Osteoblast (primary cell): ENCODE measurements around the gene CCDC33. TPM values are rescaled to one million over a fixed set of nuclear protein-coding genes. Genes with fewer than 3 reads are reported as not detected.

Source experiments
- DNase-seq: peaks from one replicate; pipeline ENCODE4 v3.0.0; 2011; ENCODE audit warnings: low spot score, mixed read lengths; ENCODE audit not compliant: insufficient read length; ENCODE audit errors: missing footprints
- H2AFZ ChIP-seq: 2 replicates; pipeline ENCODE4 v1.6.0; 2011; ENCODE audit warnings: mild to moderate bottlenecking, low read length
- H3K27ac ChIP-seq: 2 replicates; pipeline ENCODE4 v1.5.1; 2011; ENCODE audit warnings: mild to moderate bottlenecking, low read depth, low read length, moderate library complexity
- H3K27me3 ChIP-seq: 2 replicates; pipeline ENCODE4 v1.6.0; 2012; ENCODE audit warnings: mild to moderate bottlenecking, control low read depth, inconsistent platforms, low read length, moderate library complexity; ENCODE audit not compliant: insufficient read depth
- H3K36me3 ChIP-seq: 2 replicates; pipeline ENCODE4 v1.5.1; 2011; ENCODE audit warnings: mild to moderate bottlenecking, low read length, control low read depth, moderate library complexity; ENCODE audit not compliant: insufficient read depth
- H3K4me1 ChIP-seq: 2 replicates; pipeline ENCODE4 v1.5.1; 2011; ENCODE audit warnings: mild to moderate bottlenecking, low read length, control low read depth, moderate library complexity; ENCODE audit not compliant: insufficient read depth
- H3K4me2 ChIP-seq: 2 replicates; pipeline ENCODE4 v1.6.0; 2011; ENCODE audit warnings: mild to moderate bottlenecking, low read length; ENCODE audit not compliant: insufficient read depth
- H3K4me3 ChIP-seq: fragments of 200-600 bp; sonication (generic); 3 replicates; pipeline ENCODE4 v1.5.1; 2012; ENCODE audit warnings: mild to moderate bottlenecking, low read length, inconsistent platforms; ENCODE audit not compliant: insufficient read depth
- H3K79me2 ChIP-seq: 2 replicates; pipeline ENCODE4 v1.6.0; 2012; ENCODE audit warnings: mild to moderate bottlenecking, low read length, control low read depth, inconsistent platforms; ENCODE audit not compliant: insufficient read depth
- H3K9me3 ChIP-seq: 2 replicates; pipeline ENCODE4 v1.5.1; 2011; ENCODE audit warnings: low read depth, low read length, control low read depth
- H4K20me1 ChIP-seq: 2 replicates; pipeline ENCODE4 v1.6.0; 2012; ENCODE audit warnings: mild to moderate bottlenecking, low read length, control low read depth; ENCODE audit not compliant: insufficient read depth
- CTCF ChIP-seq: IDR thresholded peaks from 2 replicates; pipeline ENCODE4 v1.5.1; 2011; ENCODE audit warnings: mild to moderate bottlenecking, low read depth, low read length, moderate library complexity; ENCODE audit errors: extremely low read depth
- total RNA-seq: library from RNA; depleted of rRNA; stranded (reverse); fragments of >200 nt; gene quantifications from 2 replicates; pipeline ENCODE4 v1.2.3, GENCODE V29; 2012

Gene CCDC33
- total RNA-seq, 1 donor: not detected

GRCh38 chr15:74365598-74366445 lies 129.7 kb downstream of the CCDC33 start:
- peak overlapping the region; percentile 73 for H3K4me2 ChIP-seq
- DNase-seq: peak; percentile 92

GRCh38 chr15:74367296-74367854 lies 131.2 kb downstream of the CCDC33 start, which contains the start of gene CYP11A1:
CYP11A1 (minus strand) TSS chr15:74367646; CDS start chr15:74367585, 61 bp downstream.
- Histone ChIP-seq H3K4me2 (peak within 1 kb of the TSS; percentile 73), H3K4me1 (peaks cover 14% of the 10 kb centered on the region), H2AFZ (no peak within 1 kb of the TSS), H3K27me3 (no peaks in the 10 kb centered on the region), H3K9me3 (no peaks in the 10 kb centered on the region), H4K20me1 (no peaks in the 10 kb centered on the region), H3K79me2 (no peaks in the 10 kb centered on the region), H3K4me3 (no peak within 1 kb of the TSS), H3K36me3 (no peaks in the 10 kb centered on the region), H3K27ac (no peak within 1 kb of the TSS)
- TF ChIP-seq CTCF: no peak
- no peak for DNase-seq

More at GRCh38 chr15:74365598-74366445, 129.7 kb downstream of the CCDC33 start:
- Histone ChIP-seq H3K27ac (peak overlapping the region; percentile 27), H3K36me3 (no peaks in the 10 kb centered on the region), H4K20me1 (no peaks in the 10 kb centered on the region), H3K27me3 (no peaks in the 10 kb centered on the region), H3K9me3 (no peaks in the 10 kb centered on the region), H3K4me3 (peak overlapping the region; percentile 82), H3K4me1 (peaks cover 14% of the 10 kb centered on the region), H3K79me2 (no peaks in the 10 kb centered on the region), H2AFZ (peak overlapping the region; percentile 97)
- no peak for TF ChIP-seq CTCF

GRCh38 chr15:74368121-74368520 lies 132.0 kb downstream of the CCDC33 start:
- Histone ChIP-seq H3K79me2 (no peaks in the 10 kb centered on the region), H3K4me1 (peaks cover 14% of the 10 kb centered on the region), H3K27ac (no peak overlapping the region), H4K20me1 (no peaks in the 10 kb centered on the region), H3K4me3 (no peak overlapping the region), H3K4me2 (no peak overlapping the region), H3K9me3 (no peaks in the 10 kb centered on the region), H2AFZ (no peak overlapping the region), H3K27me3 (no peaks in the 10 kb centered on the region), H3K36me3 (no peaks in the 10 kb centered on the region)
- TF ChIP-seq CTCF: no peak
- DNase-seq: no peak
